GM12878 (cell line): ENCODE data around the gene SHH. TPM values are rescaled to one million over a fixed set of nuclear protein-coding genes. Genes with fewer than 3 reads are reported as not detected.

Experiments used
- CBX3 ChIP-seq: fragments of 200-600 bp; sonication (generic); IDR thresholded peaks from 2 replicates; pipeline ENCODE4 v1.6.1; 2016; ENCODE audit warnings: low read depth, borderline replicate concordance
- CBX5 ChIP-seq: sonication (generic); IDR thresholded peaks from 2 replicates; pipeline ENCODE4 v1.6.1; 2016; ENCODE audit warnings: low read depth, moderate library complexity, mild to moderate bottlenecking, inconsistent platforms
- CREB1 ChIP-seq: IDR thresholded peaks from 2 replicates; pipeline ENCODE4 v1.6.1; 2012; ENCODE audit warnings: low read depth, mild to moderate bottlenecking, inconsistent platforms
- EP300 ChIP-seq, 2 experiments: fragments of 150-350 bp in 1 of 2; IDR thresholded peaks; 2 replicates each; pipeline ENCODE4 v1.6.1; 2011 to 2012; ENCODE audit warnings: low read depth in 2 of 2, low read length in 2 of 2, borderline replicate concordance in 1 of 2, improper control_type of control experiment in 1 of 2, inconsistent platforms in 1 of 2; ENCODE audit not compliant: control insufficient read depth in 1 of 2
- FOXM1 ChIP-seq: IDR thresholded peaks from 2 replicates; pipeline ENCODE4 v1.6.1; 2012; ENCODE audit warnings: low read depth, mild to moderate bottlenecking, inconsistent platforms, low read length, moderate library complexity
- KLF5 ChIP-seq: fragments of 450-650 bp; IDR thresholded peaks from 2 replicates; pipeline ENCODE4 v1.6.1; 2014; ENCODE audit warnings: mild to moderate bottlenecking; ENCODE audit not compliant: partially characterized antibody
- NFYB ChIP-seq: IDR thresholded peaks from 2 replicates; pipeline ENCODE4 v1.6.1; 2011; ENCODE audit warnings: low read depth, mild to moderate bottlenecking, low read length, improper control_type of control experiment, moderate library complexity; ENCODE audit not compliant: insufficient read depth
- POLR2AphosphoS5 ChIP-seq: IDR thresholded peaks from 2 replicates; pipeline ENCODE4 v1.6.1; 2011; ENCODE audit warnings: mild to moderate bottlenecking, low read length, inconsistent platforms
- RELB ChIP-seq: fragments of 450-650 bp; IDR thresholded peaks from 2 replicates; pipeline ENCODE4 v1.6.1; 2017; ENCODE audit warnings: low read depth, mild to moderate bottlenecking, moderate library complexity
- REST ChIP-seq: IDR thresholded peaks from 2 replicates; pipeline ENCODE4 v1.6.1; 2012; ENCODE audit warnings: mild to moderate bottlenecking, low read depth, low read length
- RFX5 ChIP-seq: IDR thresholded peaks from 2 replicates; pipeline ENCODE4 v1.6.1; 2011; ENCODE audit warnings: low read depth, low read length, improper control_type of control experiment
- SMAD5 ChIP-seq: IDR thresholded peaks from 2 replicates; pipeline ENCODE4 v1.6.1; 2016; ENCODE audit warnings: antibody characterized with exemption, low read depth
- SP1 ChIP-seq: IDR thresholded peaks from one replicate; pipeline ENCODE4 v1.6.1; 2011; ENCODE audit warnings: low read depth, low read length
- SREBF1 ChIP-seq: IDR thresholded peaks from 2 replicates; pipeline ENCODE4 v1.6.1; 2012; ENCODE audit warnings: mild to moderate bottlenecking, low read length
- ZBED1 ChIP-seq: IDR thresholded peaks from 2 replicates; pipeline ENCODE4 v1.6.1; 2016; ENCODE audit warnings: borderline replicate concordance
- ZNF207 ChIP-seq: fragments of 450-650 bp; IDR thresholded peaks from 2 replicates; pipeline ENCODE4 v1.6.1; 2014; ENCODE audit warnings: antibody characterized with exemption, mild to moderate bottlenecking, borderline replicate concordance
- ZNF274 ChIP-seq: IDR thresholded peaks from one replicate; pipeline ENCODE4 v1.8.0; 2011; ENCODE audit not compliant: insufficient read length, insufficient read depth
- polyA plus RNA-seq, 11 experiments: library from polyadenylated mRNA; depleted of rRNA in 4 of 11; unstranded in 6 of 11; stranded (reverse) in 5 of 11; fragments of >200 nt; fragmentation: Nextera tagmentation in 4 of 11; fragmentation: Illumina TruSeq in 1 of 11; extraction: Ambion mirVana in 4 of 11; extraction: Trizol in 1 of 11; gene quantifications; 1 replicate in 1 of 11; 2 replicates in 10 of 11; pipeline versions ENCODE4 v1.2.1 to v1.2.3, GENCODE V29; 2011 to 2016; ENCODE audit warnings: inconsistent platforms in 2 of 11, missing spikeins in 2 of 11, low read depth in 1 of 11
- total RNA-seq, 4 experiments: library from RNA; depleted of rRNA in 3 of 4; stranded (reverse); fragments of >200 nt in 3 of 4; fragmentation: Illumina TruSeq in 1 of 4; extraction: Trizol in 1 of 4; gene quantifications; 2 replicates each; pipeline versions ENCODE4 v1.2.1 to v1.2.3, GENCODE V29; 2013 to 2021
- TF ChIP-seq, protein P1 (sequence below): IDR thresholded peaks from 2 replicates; pipeline ENCODE4 v1.6.1; 2012; ENCODE audit warnings: low read depth, low read length, improper control_type of control experiment
- TF ChIP-seq, protein P2 (sequence below): IDR thresholded peaks from 2 replicates; pipeline ENCODE4 v1.6.1; 2012; ENCODE audit warnings: low read length, inconsistent platforms
- TF ChIP-seq, protein P3 (sequence below): fragments of 450-650 bp; IDR thresholded peaks from 2 replicates; pipeline ENCODE4 v1.6.1; 2016; ENCODE audit warnings: mild to moderate bottlenecking

Gene SHH
- total and polyA plus RNA-seq, 10 of the 15 experiments (the other 5 are each of a cell fraction or from before 2014, with no cell fraction given): not detected

DNA sequence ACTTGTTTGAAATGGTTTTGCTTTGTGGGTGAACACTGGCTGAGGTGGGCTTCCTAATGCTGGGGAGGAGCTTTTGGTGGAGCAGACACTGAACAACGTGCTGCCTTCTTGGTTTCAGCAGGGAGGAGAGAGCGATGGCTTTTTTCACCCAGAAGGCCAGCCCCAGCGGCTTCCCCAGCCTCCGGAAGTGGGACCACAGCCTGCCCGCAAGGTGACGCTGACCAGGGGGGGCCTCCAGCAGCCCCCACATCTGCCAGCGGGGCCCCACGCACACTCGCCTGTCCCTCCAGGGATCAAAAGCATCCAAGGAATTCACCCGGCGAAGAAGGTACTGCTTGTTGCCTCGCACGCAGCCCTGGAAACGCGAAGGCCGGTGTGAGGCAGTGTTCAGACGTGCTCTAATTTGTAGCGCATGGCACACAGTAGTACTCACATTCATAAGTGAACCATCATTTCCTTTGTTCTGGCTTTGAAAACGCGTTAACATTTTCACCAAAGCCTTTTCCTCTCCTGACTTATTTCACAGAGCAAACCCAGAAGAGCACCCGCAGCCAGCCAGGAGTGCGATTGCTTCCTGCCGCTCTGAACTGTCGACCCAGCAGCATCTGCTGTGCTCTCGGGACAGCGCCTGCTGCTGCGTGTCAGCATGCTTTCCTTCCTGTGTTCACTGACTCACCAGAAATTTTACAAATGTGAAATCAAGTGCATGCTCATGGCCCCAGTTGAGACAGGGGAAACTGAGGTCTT, 48.4 kb downstream of the SHH start (continued):
- TF ChIP-seq REST: no peak
- TF ChIP-seq, protein P1, sequence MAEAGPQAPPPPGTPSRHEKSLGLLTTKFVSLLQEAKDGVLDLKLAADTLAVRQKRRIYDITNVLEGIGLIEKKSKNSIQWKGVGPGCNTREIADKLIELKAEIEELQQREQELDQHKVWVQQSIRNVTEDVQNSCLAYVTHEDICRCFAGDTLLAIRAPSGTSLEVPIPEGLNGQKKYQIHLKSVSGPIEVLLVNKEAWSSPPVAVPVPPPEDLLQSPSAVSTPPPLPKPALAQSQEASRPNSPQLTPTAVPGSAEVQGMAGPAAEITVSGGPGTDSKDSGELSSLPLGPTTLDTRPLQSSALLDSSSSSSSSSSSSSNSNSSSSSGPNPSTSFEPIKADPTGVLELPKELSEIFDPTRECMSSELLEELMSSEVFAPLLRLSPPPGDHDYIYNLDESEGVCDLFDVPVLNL: no peak
- TF ChIP-seq, protein P2, sequence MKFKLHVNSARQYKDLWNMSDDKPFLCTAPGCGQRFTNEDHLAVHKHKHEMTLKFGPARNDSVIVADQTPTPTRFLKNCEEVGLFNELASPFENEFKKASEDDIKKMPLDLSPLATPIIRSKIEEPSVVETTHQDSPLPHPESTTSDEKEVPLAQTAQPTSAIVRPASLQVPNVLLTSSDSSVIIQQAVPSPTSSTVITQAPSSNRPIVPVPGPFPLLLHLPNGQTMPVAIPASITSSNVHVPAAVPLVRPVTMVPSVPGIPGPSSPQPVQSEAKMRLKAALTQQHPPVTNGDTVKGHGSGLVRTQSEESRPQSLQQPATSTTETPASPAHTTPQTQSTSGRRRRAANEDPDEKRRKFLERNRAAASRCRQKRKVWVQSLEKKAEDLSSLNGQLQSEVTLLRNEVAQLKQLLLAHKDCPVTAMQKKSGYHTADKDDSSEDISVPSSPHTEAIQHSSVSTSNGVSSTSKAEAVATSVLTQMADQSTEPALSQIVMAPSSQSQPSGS: no peak
- TF ChIP-seq RFX5: no peak
- TF ChIP-seq ZNF274: no peak
- TF ChIP-seq RELB: no peak
- no peak for TF ChIP-seq NFYB
- TF ChIP-seq, protein P3, sequence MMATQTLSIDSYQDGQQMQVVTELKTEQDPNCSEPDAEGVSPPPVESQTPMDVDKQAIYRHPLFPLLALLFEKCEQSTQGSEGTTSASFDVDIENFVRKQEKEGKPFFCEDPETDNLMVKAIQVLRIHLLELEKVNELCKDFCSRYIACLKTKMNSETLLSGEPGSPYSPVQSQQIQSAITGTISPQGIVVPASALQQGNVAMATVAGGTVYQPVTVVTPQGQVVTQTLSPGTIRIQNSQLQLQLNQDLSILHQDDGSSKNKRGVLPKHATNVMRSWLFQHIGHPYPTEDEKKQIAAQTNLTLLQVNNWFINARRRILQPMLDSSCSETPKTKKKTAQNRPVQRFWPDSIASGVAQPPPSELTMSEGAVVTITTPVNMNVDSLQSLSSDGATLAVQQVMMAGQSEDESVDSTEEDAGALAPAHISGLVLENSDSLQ: no peak
- no peak for TF ChIP-seq CBX3
- TF ChIP-seq CBX5: peak; percentile 36; the same call in 1 of the 2 replicates
- no peak for TF ChIP-seq ZNF207
- TF ChIP-seq EP300 (IDR thresholded peaks at IDR 0.05; ENCODE audit: borderline replicate concordance in 1 of 2, control insufficient read depth in 1 of 2, low read depth in 2 of 2, low read length in 2 of 2): no peak
- peak; percentile 53; the same call in 1 of the 2 replicates for TF ChIP-seq CREB1
- TF ChIP-seq KLF5: no peak
- no peak for TF ChIP-seq SREBF1
- TF ChIP-seq FOXM1: peak; percentile 44; the same call in 1 of the 2 replicates
- no peak for TF ChIP-seq SMAD5
- TF ChIP-seq ZBED1: 0 out of 2 replicates have a peak, but pooled peaks have one; percentile 38
- TF ChIP-seq POLR2AphosphoS5: 0 out of 2 replicates have a peak, but pooled peaks have one; percentile 28
- no peak for TF ChIP-seq SP1
